Measurements from ENCODE around the gene ABCA1.
"Not testable (repeated sequence)": the region's sequence is repeated elsewhere in the genome, so short reads cannot be mapped to it uniquely, and the experiment has no call there.

Gene ABCA1

GRCh38 chr9:104774132-104774531 lies 153.8 kb downstream of the ABCA1 start:
- DNase-seq (ENCODE audit: low spot score) (no peak), FAIRE-seq (no peak)

DNA sequence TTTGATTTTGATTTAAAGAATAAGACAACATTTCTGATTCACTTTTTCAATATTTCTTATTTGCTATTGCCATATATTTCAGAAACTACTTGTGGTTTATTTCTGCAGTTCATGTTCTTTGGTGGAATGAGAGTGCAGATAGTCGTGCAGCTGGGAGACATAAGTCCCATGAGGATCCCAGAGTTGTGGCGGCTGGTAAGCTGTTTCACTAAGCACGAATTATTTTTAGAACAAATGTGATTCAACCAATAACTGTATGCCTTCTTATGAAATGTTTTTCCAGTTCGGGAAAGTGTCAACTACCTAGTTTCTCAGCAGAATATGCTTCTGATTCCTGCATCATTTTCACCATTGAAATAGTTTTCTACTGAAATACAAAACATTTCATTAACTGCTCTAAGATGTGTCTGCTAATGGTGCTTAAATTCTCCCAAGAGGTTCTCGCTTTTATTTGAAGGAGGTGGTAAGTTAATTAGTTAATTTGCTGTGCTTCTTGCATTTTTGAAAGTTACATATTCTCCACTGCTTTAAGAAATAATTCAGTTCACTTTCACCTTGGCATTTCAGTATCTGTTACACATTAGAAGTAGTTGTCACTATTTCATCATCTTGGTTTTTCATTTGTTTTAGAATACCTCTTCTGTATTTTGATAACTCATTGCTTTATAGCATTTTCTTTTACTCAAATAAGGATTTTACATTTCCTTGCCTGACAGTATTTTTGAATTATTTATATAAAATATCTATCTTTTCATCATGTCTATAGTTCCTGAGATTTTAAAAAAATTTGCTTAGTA lies 155.0 kb downstream of the ABCA1 start:
- peak; percentile 61 for FAIRE-seq
- DNase-seq (ENCODE audit: low spot score) = no peak

GRCh38 chr9:104769655-104770054 lies 158.3 kb downstream of the ABCA1 start:
- no peak for DNase-seq (ENCODE audit: low spot score)
- no peak for FAIRE-seq

DNA sequence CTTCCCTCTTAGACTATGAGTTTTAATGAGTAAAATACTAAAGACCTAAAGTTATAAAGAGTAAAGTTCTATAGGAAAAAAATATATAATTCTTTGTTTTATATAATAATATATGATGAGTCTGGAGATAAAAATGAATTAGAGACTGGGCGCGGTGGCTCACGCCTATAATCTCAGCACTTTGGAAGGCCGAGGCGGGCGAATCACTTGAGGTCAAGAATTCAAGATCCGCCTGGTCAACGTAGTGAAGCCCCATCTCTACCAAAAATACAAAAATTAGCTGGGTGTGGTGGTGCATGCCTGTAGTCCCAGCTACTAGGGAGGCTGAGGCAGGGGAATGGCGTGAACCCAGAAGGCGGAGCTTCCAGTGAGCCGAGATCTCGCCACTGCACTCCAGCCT lies 158.9 kb downstream of the ABCA1 start:
- FAIRE-seq; DNase-seq (ENCODE audit: low spot score): not testable (repeated sequence)

- FAIRE-seq (no peak), DNase-seq (ENCODE audit: low spot score) (no peak)
Observed at GRCh38 chr9:104767507-104767906, 160.4 kb downstream of the ABCA1 start.

GRCh38 chr9:104766025-104766424 lies 161.9 kb downstream of the ABCA1 start:
- DNase-seq (ENCODE audit: low spot score) (no peak), FAIRE-seq (no peak)

- no peak for FAIRE-seq
- no peak for DNase-seq (ENCODE audit: low spot score)
Observed at GRCh38 chr9:104765138-104765537, 162.8 kb downstream of the ABCA1 start.

DNA sequence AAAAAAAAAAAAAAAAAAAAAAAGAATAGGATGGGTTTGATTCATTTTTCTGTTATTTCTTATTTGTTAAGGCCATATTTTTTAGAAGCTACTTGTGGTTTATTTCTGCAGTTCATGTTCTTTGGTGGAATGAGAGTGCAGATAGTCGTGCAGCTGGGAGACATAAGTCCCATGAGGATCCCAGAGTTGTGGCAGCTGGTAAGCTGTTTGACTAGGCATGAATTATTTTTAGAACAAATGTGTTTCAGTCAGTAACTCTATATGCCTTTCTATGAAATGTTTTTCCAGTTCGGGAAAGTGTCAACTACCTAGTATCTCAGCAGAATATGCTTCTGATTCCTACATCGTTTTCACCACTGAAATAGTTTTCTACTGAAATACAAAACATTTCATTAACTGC lies 169.0 kb downstream of the ABCA1 start:
- no peak for FAIRE-seq

DNA sequence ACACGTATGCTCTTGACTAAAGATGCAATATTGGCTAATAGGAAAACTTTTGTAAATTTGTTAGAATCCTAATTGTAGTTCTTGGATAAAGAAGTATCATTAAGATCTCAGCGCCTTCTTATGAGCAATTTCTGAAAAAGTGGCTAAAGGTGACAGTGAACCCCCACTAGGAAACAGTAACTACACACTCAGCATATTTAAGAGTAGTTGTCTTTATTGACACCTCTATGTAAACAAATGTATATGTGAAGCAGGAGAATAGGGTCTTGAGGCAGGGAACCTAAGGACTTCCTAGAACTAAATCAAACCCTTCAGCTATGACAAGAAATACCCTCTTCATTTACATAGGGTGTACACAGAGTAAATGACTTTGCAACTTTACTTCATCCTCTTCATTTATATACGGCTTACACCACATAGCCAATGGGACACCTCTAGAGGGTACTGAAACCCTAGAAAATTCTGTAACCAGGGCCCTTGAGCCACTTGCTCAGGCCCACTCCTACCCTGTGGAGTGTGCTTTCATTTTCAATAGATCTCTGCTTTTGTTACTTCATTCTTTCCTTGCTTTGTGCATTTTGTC lies 177.7 kb downstream of the ABCA1 start:
- FAIRE-seq (no peak), DNase-seq (ENCODE audit: low spot score) (no peak)

More for the DNA sequence above, 169.0 kb downstream of the ABCA1 start:
- DNase-seq (ENCODE audit: low spot score) = no peak

GRCh38 chr9:104748359-104749031 lies 179.5 kb downstream of the ABCA1 start:
- FAIRE-seq = no peak
- DNase-seq (ENCODE audit: low spot score) = no peak

DNA sequence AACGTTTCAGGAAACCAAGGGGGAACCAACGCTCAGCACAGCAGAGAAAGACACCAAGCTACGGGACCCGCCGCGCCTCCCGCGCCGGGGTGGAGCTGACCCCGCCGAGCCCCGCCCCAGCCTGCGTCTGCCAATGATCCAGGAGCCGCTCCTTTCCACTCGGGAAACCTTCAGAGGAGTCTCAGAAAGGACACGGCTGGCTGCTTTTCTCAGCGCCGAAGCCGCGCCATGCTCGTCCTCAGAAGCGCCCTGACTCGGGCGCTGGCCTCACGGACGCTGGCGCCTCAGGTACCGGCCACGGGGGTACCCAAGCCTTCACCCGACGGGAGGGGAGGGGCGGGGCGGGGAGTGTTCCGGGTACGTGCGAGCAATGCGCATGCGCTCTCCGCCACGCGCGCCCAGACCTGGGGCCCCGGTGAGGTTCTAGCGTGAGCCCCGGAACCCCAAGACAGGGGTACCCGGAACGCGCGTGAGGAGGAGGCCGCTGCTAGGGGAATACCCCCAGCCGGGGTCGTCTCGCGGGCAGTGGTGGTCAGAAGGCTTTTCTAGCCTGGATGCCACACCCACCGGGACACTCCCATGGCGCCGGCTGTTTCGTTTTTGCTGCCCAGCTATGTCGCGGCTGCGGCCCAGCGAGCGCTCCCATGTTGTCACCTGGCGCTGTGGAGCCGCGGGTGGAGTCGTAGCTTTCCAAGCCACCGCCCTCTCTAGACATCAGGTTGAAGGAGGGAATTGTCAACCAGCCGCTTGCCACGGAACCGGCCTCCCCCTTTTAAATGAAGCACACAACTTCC lies 180.2 kb downstream of the ABCA1 start, which contains the start of gene NIPSNAP3A:
Gene NIPSNAP3A (plus strand): TSS at position 119 of the 794 bp plus-strand sequence. CDS start 110 bp downstream, at position 229.
- peak; percentile 63 for DNase-seq (ENCODE audit: low spot score)
- FAIRE-seq = no peak

GRCh38 chr9:104747245-104747564 lies 180.8 kb downstream of the ABCA1 start:
- FAIRE-seq (no peak), DNase-seq (ENCODE audit: low spot score) (no peak)

DNA sequence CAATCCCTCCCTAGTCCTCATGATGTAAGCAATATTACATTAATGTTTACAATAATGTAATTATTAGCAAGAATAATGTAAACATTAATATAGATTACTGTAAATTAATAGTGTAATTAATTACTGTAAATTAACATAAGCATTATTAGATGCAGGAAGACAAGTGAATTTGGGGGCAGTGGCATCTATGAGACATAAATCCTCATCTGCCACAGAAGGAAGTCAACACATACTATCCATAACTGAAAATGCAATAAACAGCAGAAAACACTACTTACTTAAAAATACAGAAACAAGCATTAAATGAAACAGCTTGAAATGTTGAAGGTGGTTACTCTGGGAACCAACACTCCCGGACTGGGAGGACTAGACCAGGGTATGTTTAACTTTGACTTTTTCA lies 181.2 kb downstream of the ABCA1 start:
- FAIRE-seq (no peak), DNase-seq (ENCODE audit: low spot score) (no peak)

DNA sequence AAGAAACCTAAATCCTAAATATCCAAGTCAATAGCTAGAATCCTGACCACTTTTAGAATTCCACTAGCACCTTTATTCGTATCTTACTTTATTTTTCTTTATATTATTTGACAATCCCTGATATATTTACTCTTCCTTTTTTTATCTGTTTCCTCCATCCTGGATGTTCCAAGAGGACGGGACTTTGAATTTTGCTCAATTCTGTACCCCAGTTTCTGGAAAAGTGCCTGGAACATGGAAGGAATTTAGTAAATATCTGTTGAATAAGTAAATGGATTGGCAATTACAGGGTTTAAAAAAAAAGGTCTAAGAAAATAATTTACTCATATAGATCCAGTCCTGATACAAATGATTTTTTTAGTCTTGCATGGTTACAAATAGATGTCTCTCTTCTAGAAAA lies 181.7 kb downstream of the ABCA1 start:
- FAIRE-seq (no peak), DNase-seq (ENCODE audit: low spot score) (no peak)

DNA sequence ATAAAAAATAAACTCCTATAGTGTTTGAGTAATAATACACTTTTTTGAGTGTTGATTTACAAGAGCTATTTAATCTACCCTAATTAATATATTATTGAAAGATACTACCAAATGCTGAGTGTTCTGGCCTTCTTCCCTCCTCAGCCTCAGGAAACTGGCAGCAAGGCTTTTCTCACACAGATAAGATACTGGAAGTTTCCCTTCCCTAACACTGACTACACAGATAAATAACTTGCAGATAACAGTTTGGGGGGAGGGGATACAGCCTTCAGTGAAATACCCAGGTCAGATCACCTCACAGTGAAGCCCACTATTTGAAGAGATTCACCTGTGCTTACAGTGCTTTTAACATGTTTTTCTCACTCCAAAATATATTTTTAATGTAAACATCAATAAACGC lies 182.1 kb downstream of the ABCA1 start:
- FAIRE-seq (no peak), DNase-seq (ENCODE audit: low spot score) (no peak)

DNA sequence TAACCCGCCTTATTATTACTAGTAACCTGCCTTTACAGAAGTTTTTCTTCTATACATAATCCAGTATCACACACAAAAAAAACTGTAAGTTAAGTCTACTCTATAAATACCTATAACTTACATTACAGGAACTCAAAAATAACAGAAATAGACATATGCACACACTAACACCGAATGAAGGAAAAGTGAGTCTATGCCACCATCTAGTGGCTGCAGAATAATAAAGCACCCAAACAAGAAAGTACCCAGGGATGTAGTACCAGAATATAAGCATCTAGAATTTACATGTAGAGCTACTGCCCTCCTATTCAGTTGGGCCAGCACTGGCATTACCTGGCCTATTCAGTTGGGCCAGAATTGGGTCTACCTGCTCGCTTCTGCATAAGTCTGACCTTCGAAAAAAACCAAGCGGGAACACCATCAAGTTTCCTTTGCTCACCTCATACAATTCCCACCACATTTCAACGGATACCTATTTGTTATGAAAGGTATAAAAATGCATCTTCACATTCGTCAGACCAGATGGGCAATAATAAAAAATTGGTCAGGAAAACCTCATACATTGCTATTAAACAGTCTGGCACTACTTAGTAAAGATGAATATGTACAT lies 184.5 kb downstream of the ABCA1 start:
- DNase-seq (ENCODE audit: low spot score) (peak; percentile 66), FAIRE-seq (peak; percentile 86)

DNA sequence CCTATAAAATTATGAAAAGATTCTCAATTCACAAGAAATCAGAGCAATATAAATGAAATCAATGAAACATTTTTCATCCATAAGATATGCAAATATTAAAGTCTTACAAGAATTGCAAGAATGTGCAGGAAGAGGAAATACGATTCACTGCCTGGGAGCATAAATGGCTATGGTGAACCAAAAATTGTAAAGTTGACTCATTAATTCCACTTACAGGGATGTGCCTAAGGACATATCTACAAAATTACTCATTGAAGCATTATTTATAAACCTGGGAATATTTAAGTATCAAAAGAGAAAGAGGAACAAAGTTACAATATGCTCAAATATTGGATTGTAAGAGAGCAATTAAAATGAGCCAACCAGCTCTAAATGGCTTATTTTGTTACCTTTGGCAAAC lies 187.3 kb downstream of the ABCA1 start:
- DNase-seq (ENCODE audit: low spot score) = peak; percentile 23
- FAIRE-seq = peak; percentile 26

DNA sequence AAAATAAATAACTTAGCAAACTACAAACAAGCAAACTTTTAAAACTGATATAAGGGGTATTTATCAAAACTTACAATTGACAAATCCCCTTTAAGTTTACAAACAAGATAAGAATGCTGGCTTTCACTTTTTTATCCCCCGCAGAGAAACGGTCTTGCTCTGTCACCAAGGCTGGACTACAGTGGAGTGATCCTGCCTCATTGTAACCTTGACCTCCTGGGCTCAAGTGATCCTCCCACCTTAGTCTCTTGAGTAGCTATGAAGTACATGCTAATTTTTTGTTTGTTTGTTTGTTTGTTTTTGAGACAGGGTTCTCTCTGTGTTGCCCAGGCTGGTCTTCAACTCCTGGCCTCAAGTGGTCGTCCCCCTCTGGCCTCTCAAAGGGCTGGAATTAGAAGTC lies 189.5 kb downstream of the ABCA1 start:
- FAIRE-seq (no peak), DNase-seq (ENCODE audit: low spot score) (no peak)
